Omental fat pad (tissue), 4 donors: ENCODE measurements around the gene PPA1. TPM values are rescaled to one million over a fixed set of nuclear protein-coding genes. Genes with fewer than 3 reads are reported as not detected.

Experiments
- ATAC-seq: fragments of 150-250 bp; one replicate; pipeline ENCODE4 v1.9.1; 2016; ENCODE audit warnings: mild to moderate bottlenecking, moderate library complexity; ENCODE audit not compliant: low FRiP score
- DNase-seq: peaks from one replicate; pipeline ENCODE4 v3.0.0-alpha.2; 2019; ENCODE audit warnings: low spot score
- CTCF ChIP-seq, 3 donors: fragments of 450-650 bp; IDR thresholded peaks; one replicate each; pipeline ENCODE4 v1.5.1; 2016 to 2017; ENCODE audit warnings: antibody characterized with exemption in 3 of 3, mild to moderate bottlenecking in 3 of 3, moderate library complexity in 2 of 3
- total RNA-seq, 4 donors: library from RNA; depleted of rRNA; stranded (reverse); fragments of >200 nt; gene quantifications; one replicate each; pipeline ENCODE4 v1.1.0, GENCODE V29; 2016

The PPA1 gene
- total RNA-seq, 4 donors from 2014 or later: 92.4 to 331 (median 217) TPM

- ATAC-seq (peak; percentile 60), DNase-seq (no peak)
- TF ChIP-seq CTCF (IDR thresholded peaks at IDR 0.05): no peak
Measured at GRCh38 chr10:70234668-70235447, 1.6 kb upstream of the PPA1 start.

- no peak for TF ChIP-seq CTCF (IDR thresholded peaks at IDR 0.05)
- DNase-seq (no peak), ATAC-seq (no peak)
Measured at GRCh38 chr10:70233939-70234300, 691 bp upstream of the PPA1 start.

- no peak for DNase-seq
- ATAC-seq: no peak
- TF ChIP-seq CTCF (IDR thresholded peaks at IDR 0.05): no peak
Measured at GRCh38 chr10:70232859-70233108, 445 bp downstream of the PPA1 start.

GRCh38 chr10:70232155-70232858, 922 bp downstream of the PPA1 start:
- no peak for DNase-seq
- no peak for TF ChIP-seq CTCF (IDR thresholded peaks at IDR 0.05)
- no peak for ATAC-seq

- TF ChIP-seq CTCF (IDR thresholded peaks at IDR 0.05): no peak
- DNase-seq (no peak), ATAC-seq (no peak)
Measured at GRCh38 chr10:70228491-70228890, 4.7 kb downstream of the PPA1 start.

GRCh38 chr10:70227548-70228320, 5.5 kb downstream of the PPA1 start:
- no peak for TF ChIP-seq CTCF (IDR thresholded peaks at IDR 0.05)
- ATAC-seq: no peak

More at GRCh38 chr10:70227548-70228320, 5.5 kb downstream of the PPA1 start:
- no peak for DNase-seq
